Measurements from ENCODE around the gene SUPT20HL1.

GRCh38 chrX:24378706-24379105 is 18.3 kb downstream of the SUPT20HL1 start:
- TF ChIP-seq, protein P1, sequence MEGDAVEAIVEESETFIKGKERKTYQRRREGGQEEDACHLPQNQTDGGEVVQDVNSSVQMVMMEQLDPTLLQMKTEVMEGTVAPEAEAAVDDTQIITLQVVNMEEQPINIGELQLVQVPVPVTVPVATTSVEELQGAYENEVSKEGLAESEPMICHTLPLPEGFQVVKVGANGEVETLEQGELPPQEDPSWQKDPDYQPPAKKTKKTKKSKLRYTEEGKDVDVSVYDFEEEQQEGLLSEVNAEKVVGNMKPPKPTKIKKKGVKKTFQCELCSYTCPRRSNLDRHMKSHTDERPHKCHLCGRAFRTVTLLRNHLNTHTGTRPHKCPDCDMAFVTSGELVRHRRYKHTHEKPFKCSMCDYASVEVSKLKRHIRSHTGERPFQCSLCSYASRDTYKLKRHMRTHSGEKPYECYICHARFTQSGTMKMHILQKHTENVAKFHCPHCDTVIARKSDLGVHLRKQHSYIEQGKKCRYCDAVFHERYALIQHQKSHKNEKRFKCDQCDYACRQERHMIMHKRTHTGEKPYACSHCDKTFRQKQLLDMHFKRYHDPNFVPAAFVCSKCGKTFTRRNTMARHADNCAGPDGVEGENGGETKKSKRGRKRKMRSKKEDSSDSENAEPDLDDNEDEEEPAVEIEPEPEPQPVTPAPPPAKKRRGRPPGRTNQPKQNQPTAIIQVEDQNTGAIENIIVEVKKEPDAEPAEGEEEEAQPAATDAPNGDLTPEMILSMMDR (conservative IDR thresholded peaks at IDR 0.05): no peak
- no peak for TF ChIP-seq ZFX (IDR thresholded peaks at IDR 0.05)

Measured in C4-2B (cell line).